ENCODE results near the gene RSPH10B2.
A peak's percentile ranks its signal among the peaks of the same experiment; 100 is the strongest.
"Not testable (repeated sequence)": the region's sequence is repeated elsewhere in the genome, so short reads cannot be mapped to it uniquely, and the experiment has no call there.

RSPH10B2 gene

GRCh38 chr7:6753964-6754363 lies at the start of gene RSPH10B2:
Gene RSPH10B2 (plus strand): TSS chr7:6754103. CDS start chr7:6757678, 3,575 bp downstream.
- not testable (repeated sequence) for DNase-seq

GRCh38 chr7:6705959-6706665 lies 47.8 kb upstream of the RSPH10B2 start:
- no peak for DNase-seq

GRCh38 chr7:6706666-6707407 lies 47.1 kb upstream of the RSPH10B2 start, which contains the start of gene ZNF12:
Gene ZNF12 (minus strand): TSS chr7:6706947. CDS start chr7:6705173, 1,774 bp downstream.
- peak; percentile 94 for DNase-seq

- DNase-seq = no peak
Measured at GRCh38 chr7:6708304-6708703, 45.6 kb upstream of the RSPH10B2 start.

- peak; percentile 55 for DNase-seq
Measured at GRCh38 chr7:6709808-6710207, 44.1 kb upstream of the RSPH10B2 start.

GRCh38 chr7:6714360-6714759 lies 39.5 kb upstream of the RSPH10B2 start:
- no peak for DNase-seq

- DNase-seq = not testable (repeated sequence)
Measured at GRCh38 chr7:6715898-6716297, 38.0 kb upstream of the RSPH10B2 start.

GRCh38 chr7:6718124-6718523 lies 35.8 kb upstream of the RSPH10B2 start:
- no peak for DNase-seq

GRCh38 chr7:6724351-6724750 lies 29.6 kb upstream of the RSPH10B2 start:
- DNase-seq = not testable (repeated sequence)

GRCh38 chr7:6725003-6725402 lies 28.9 kb upstream of the RSPH10B2 start:
- DNase-seq = no peak

- DNase-seq = not testable (repeated sequence)
Measured at GRCh38 chr7:6726341-6726740, 27.6 kb upstream of the RSPH10B2 start.

- no peak for DNase-seq
Measured at GRCh38 chr7:6727663-6728062, 26.2 kb upstream of the RSPH10B2 start.

- DNase-seq = not testable (repeated sequence)
Measured at GRCh38 chr7:6728893-6729491, 24.9 kb upstream of the RSPH10B2 start.

GRCh38 chr7:6729492-6730342 lies 24.2 kb upstream of the RSPH10B2 start:
- peak; percentile 89 for DNase-seq

GRCh38 chr7:6730343-6730633 lies 23.6 kb upstream of the RSPH10B2 start:
- DNase-seq = no peak

- not testable (repeated sequence) for DNase-seq
Measured at GRCh38 chr7:6738415-6738814, 15.5 kb upstream of the RSPH10B2 start.

- not testable (repeated sequence) for DNase-seq
Measured at GRCh38 chr7:6744410-6745100, 9.3 kb upstream of the RSPH10B2 start.

GRCh38 chr7:6749335-6749734 lies 4.6 kb upstream of the RSPH10B2 start:
- not testable (repeated sequence) for DNase-seq

- DNase-seq = not testable (repeated sequence)
Measured at GRCh38 chr7:6750173-6750572, 3.7 kb upstream of the RSPH10B2 start.

GRCh38 chr7:6761186-6761585 lies 7.3 kb downstream of the RSPH10B2 start:
- not testable (repeated sequence) for DNase-seq

GRCh38 chr7:6781581-6781980 lies 27.7 kb downstream of the RSPH10B2 start:
- not testable (repeated sequence) for DNase-seq

- DNase-seq = not testable (repeated sequence)
Measured at GRCh38 chr7:6789353-6789752, 35.5 kb downstream of the RSPH10B2 start.

Data from NCI-H2171 treated with DMSO at 0.1 percent for 48 hours (cell line).